GM12891 (cell line): ENCODE data around the gene PPP1R10.

Experiments
- POLR2A ChIP-seq: IDR thresholded peaks from 2 replicates; pipeline ENCODE4 v1.6.1; 2011; ENCODE audit warnings: low read depth, low read length, control low read depth
- POLR2AphosphoS5 ChIP-seq: IDR thresholded peaks from 2 replicates; pipeline ENCODE4 v1.6.1; 2011; ENCODE audit warnings: low read depth, low read length, control low read depth

DNA sequence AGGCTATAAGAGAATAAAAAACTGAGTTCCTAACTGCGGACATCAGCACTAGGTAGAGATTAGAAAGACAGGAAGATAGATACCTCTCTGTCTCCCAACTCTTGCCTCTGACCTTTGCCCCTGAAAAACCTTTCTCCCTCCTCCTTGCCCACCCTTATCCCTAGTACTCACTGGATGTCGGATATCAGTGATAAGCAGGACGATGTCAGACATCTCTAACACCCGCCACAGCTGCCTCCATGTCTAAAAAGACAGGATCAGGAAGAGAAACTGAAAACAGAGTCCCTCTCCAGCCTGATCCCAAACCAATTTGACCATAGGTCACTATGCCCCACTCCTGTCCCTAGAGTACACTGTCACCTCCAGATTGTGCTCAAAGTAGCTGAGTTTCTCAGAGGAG lies 62.6 kb downstream of the PPP1R10 start:
- TF ChIP-seq POLR2A (no peak), POLR2AphosphoS5 (no peak)
